IMR-90 (cell line): Measurements from ENCODE around the gene ABCA7.

Experiments
- MXI1 ChIP-seq: IDR thresholded peaks from 2 replicates; pipeline ENCODE4 v1.6.1; 2012; ENCODE audit warnings: low read depth, mild to moderate bottlenecking, low read length, moderate library complexity, borderline replicate concordance
- POLR2A ChIP-seq: IDR thresholded peaks from 2 replicates; pipeline ENCODE4 v1.6.1; 2012; ENCODE audit warnings: mild to moderate bottlenecking, low read depth, low read length
- RAD21 ChIP-seq: IDR thresholded peaks from 2 replicates; pipeline ENCODE4 v1.6.1; 2012; ENCODE audit warnings: low read length, improper control_type of control experiment
- RFX5 ChIP-seq: IDR thresholded peaks from 2 replicates; pipeline ENCODE4 v1.8.0; 2012; ENCODE audit warnings: low read depth, mild to moderate bottlenecking, low read length, moderate library complexity
- TF ChIP-seq, protein P1 (sequence below): conservative IDR thresholded peaks from 2 replicates; pipeline ENCODE4 v1.5.1; 2012; ENCODE audit warnings: mild to moderate bottlenecking, low read depth, low read length, improper control_type of control experiment
- TF ChIP-seq, protein P2 (sequence below): fragments of 150-350 bp; IDR thresholded peaks from 2 replicates; pipeline ENCODE4 v1.6.1; 2017; ENCODE audit warnings: mild to moderate bottlenecking, antibody characterized with exemption, low read length, low read depth

DNA sequence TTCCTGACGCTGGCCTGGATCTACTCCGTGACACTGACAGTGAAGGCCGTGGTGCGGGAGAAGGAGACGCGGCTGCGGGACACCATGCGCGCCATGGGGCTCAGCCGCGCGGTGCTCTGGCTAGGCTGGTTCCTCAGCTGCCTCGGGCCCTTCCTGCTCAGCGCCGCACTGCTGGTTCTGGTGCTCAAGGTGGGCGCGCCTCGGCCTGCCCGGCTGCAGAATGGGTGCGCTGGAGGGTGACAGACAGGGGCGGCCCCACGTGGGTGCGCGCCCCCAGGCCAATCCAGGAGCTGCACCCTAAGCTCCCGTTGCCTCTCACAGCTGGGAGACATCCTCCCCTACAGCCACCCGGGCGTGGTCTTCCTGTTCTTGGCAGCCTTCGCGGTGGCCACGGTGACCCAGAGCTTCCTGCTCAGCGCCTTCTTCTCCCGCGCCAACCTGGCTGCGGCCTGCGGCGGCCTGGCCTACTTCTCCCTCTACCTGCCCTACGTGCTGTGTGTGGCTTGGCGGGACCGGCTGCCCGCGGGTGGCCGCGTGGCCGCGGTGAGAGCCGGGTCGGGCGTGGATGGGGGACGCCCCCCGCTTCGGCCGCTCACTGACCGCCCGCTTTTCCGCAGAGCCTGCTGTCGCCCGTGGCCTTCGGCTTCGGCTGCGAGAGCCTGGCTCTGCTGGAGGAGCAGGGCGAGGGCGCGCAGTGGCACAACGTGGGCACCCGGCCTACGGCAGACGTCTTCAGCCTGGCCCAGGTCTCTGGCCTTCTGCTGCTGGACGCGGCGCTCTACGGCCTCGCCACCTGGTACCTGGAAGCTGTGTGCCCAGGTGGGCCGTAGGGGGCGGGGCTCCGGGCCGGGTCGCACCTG, 7.2 kb downstream of the ABCA7 start:
- TF ChIP-seq, protein P1, sequence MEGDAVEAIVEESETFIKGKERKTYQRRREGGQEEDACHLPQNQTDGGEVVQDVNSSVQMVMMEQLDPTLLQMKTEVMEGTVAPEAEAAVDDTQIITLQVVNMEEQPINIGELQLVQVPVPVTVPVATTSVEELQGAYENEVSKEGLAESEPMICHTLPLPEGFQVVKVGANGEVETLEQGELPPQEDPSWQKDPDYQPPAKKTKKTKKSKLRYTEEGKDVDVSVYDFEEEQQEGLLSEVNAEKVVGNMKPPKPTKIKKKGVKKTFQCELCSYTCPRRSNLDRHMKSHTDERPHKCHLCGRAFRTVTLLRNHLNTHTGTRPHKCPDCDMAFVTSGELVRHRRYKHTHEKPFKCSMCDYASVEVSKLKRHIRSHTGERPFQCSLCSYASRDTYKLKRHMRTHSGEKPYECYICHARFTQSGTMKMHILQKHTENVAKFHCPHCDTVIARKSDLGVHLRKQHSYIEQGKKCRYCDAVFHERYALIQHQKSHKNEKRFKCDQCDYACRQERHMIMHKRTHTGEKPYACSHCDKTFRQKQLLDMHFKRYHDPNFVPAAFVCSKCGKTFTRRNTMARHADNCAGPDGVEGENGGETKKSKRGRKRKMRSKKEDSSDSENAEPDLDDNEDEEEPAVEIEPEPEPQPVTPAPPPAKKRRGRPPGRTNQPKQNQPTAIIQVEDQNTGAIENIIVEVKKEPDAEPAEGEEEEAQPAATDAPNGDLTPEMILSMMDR, result no peak
- TF ChIP-seq RFX5, result no peak
- no peak for TF ChIP-seq POLR2A
- TF ChIP-seq, protein P2, sequence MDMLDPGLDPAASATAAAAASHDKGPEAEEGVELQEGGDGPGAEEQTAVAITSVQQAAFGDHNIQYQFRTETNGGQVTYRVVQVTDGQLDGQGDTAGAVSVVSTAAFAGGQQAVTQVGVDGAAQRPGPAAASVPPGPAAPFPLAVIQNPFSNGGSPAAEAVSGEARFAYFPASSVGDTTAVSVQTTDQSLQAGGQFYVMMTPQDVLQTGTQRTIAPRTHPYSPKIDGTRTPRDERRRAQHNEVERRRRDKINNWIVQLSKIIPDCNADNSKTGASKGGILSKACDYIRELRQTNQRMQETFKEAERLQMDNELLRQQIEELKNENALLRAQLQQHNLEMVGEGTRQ, result no peak
- no peak for TF ChIP-seq MXI1
- TF ChIP-seq RAD21, result no peak
